GM12878 (cell line): ENCODE measurements around the gene ADGRG1. TPM values are rescaled to one million over a fixed set of nuclear protein-coding genes. Genes with fewer than 3 reads are reported as not detected.
A peak's percentile ranks its signal among the peaks of the same experiment; 100 is the strongest.

ENCODE experiments used
- ATF2 ChIP-seq: IDR thresholded peaks from 2 replicates; pipeline ENCODE4 v1.6.1; 2012; ENCODE audit warnings: low read length, inconsistent platforms
- ATF3 ChIP-seq: IDR thresholded peaks from 2 replicates; pipeline ENCODE4 v1.6.1; 2011; ENCODE audit warnings: low read depth, mild to moderate bottlenecking, low read length, moderate library complexity, borderline replicate concordance; ENCODE audit errors: extremely low read depth
- BCL3 ChIP-seq: IDR thresholded peaks from 2 replicates; pipeline ENCODE4 v1.6.1; 2011; ENCODE audit warnings: borderline replicate concordance, low read depth, mild to moderate bottlenecking, moderate library complexity, low read length; ENCODE audit not compliant: insufficient read depth, poor library complexity, severe bottlenecking
- E4F1 ChIP-seq: fragments of 450-650 bp; IDR thresholded peaks from 2 replicates; pipeline ENCODE4 v1.6.1; 2018; ENCODE audit warnings: borderline replicate concordance, mild to moderate bottlenecking; ENCODE audit not compliant: partially characterized antibody
- EP300 ChIP-seq, 2 experiments: fragments of 150-350 bp in 1 of 2; IDR thresholded peaks; 2 replicates each; pipeline ENCODE4 v1.6.1; 2011 to 2012; ENCODE audit warnings: low read depth in 2 of 2, low read length in 2 of 2, borderline replicate concordance in 1 of 2, improper control_type of control experiment in 1 of 2, inconsistent platforms in 1 of 2; ENCODE audit not compliant: control insufficient read depth in 1 of 2
- IKZF2 ChIP-seq, 2 experiments: fragments of 450-650 bp; IDR thresholded peaks; 2 replicates each; pipeline ENCODE4 v1.6.1; 2017; ENCODE audit warnings: mild to moderate bottlenecking in 2 of 2, moderate library complexity in 2 of 2
- LARP7 ChIP-seq: fragments of 450-650 bp; IDR thresholded peaks from 2 replicates; pipeline ENCODE4 v1.6.1; 2017; ENCODE audit warnings: mild to moderate bottlenecking
- MEF2A ChIP-seq: IDR thresholded peaks from 2 replicates; pipeline ENCODE4 v1.6.1; 2011; ENCODE audit warnings: low read depth, mild to moderate bottlenecking, low read length, moderate library complexity; ENCODE audit not compliant: insufficient read depth
- MTA2 ChIP-seq: fragments of 450-650 bp; IDR thresholded peaks from 2 replicates; pipeline ENCODE4 v1.6.1; 2016; ENCODE audit warnings: low read depth, mild to moderate bottlenecking, moderate library complexity
- SP1 ChIP-seq: IDR thresholded peaks from one replicate; pipeline ENCODE4 v1.6.1; 2011; ENCODE audit warnings: low read depth, low read length
- USF2 ChIP-seq: IDR thresholded peaks from 2 replicates; pipeline ENCODE4 v1.6.1; 2011; ENCODE audit warnings: low read depth, low read length, improper control_type of control experiment, borderline replicate concordance
- ZBTB11 ChIP-seq: fragments of 450-650 bp; formaldehyde crosslinking; IDR thresholded peaks from 2 replicates; pipeline ENCODE4 v1.5.0; 2022; ENCODE audit warnings: mild to moderate bottlenecking, missing genetic modification characterization
- ZNF592 ChIP-seq: fragments of 450-650 bp; IDR thresholded peaks from 2 replicates; pipeline ENCODE4 v1.6.1; 2017; ENCODE audit warnings: mild to moderate bottlenecking, moderate library complexity
- polyA plus RNA-seq, 11 experiments: library from polyadenylated mRNA; depleted of rRNA in 4 of 11; unstranded in 6 of 11; stranded (reverse) in 5 of 11; fragments of >200 nt; fragmentation: Nextera tagmentation in 4 of 11; fragmentation: Illumina TruSeq in 1 of 11; extraction: Ambion mirVana in 4 of 11; extraction: Trizol in 1 of 11; gene quantifications; 1 replicate in 1 of 11; 2 replicates in 10 of 11; pipeline versions ENCODE4 v1.2.1 to v1.2.3, GENCODE V29; 2011 to 2016; ENCODE audit warnings: inconsistent platforms in 2 of 11, missing spikeins in 2 of 11, low read depth in 1 of 11
- total RNA-seq, 4 experiments: library from RNA; depleted of rRNA in 3 of 4; stranded (reverse); fragments of >200 nt in 3 of 4; fragmentation: Illumina TruSeq in 1 of 4; extraction: Trizol in 1 of 4; gene quantifications; 2 replicates each; pipeline versions ENCODE4 v1.2.1 to v1.2.3, GENCODE V29; 2013 to 2021

Gene ADGRG1
- total and polyA plus RNA-seq, 10 of the 15 experiments (the other 5 are each of a cell fraction or from before 2014, with no cell fraction given) = 0.07 to 2.0 (median 0.75) TPM

- TF ChIP-seq E4F1 (no peak), MEF2A (0 out of 2 replicates have a peak, but pooled peaks have one; percentile 36), ZNF592 (0 out of 2 replicates have a peak, but pooled peaks have one; percentile 60), MTA2 (peak; percentile 59; the same call in 1 of the 2 replicates), USF2 (no peak), ATF2 (peak; percentile 70), BCL3 (peak; percentile 57), IKZF2 (IDR thresholded peaks at IDR 0.05) (peak; percentile 38 to 49; a peak in 3 of 4 replicates), EP300 (IDR thresholded peaks at IDR 0.05; ENCODE audit: borderline replicate concordance in 1 of 2, control insufficient read depth in 1 of 2, low read depth in 2 of 2, low read length in 2 of 2) (peak in 1 of 2 experiments; percentile 56; a peak in 1 of 4 replicates), SP1 (no peak), ATF3 (no peak), ZBTB11 (CRISPR knock-in tag) (no peak), LARP7 (no peak)
These were observed 17.2 kb upstream of the ADGRG1 start (continued) for GRCh38 chr16:57611181-57611580.
